HG03064 (cell line): ENCODE data around the gene SH3RF3.

Source experiments
- ATAC-seq: cut with Tn5 transposase; IDR thresholded peaks from one replicate; pipeline ENCODE4 v1.9.1; 2021; ENCODE audit warnings: low read depth; ENCODE audit not compliant: unreplicated experiment

Gene SH3RF3

GRCh38 chr2:109197491-109198418 lies 68.8 kb downstream of the SH3RF3 start:
- ATAC-seq, result no peak

- no peak for ATAC-seq
These were observed 70.8 kb downstream of the SH3RF3 start for GRCh38 chr2:109199790-109200189.

- ATAC-seq, result no peak
These were observed 71.8 kb downstream of the SH3RF3 start for GRCh38 chr2:109200616-109201464.

- no peak for ATAC-seq
These were observed 72.7 kb downstream of the SH3RF3 start for GRCh38 chr2:109201465-109202327.

GRCh38 chr2:109202486-109202885 lies 73.5 kb downstream of the SH3RF3 start:
- no peak for ATAC-seq

GRCh38 chr2:109203246-109204011 lies 74.4 kb downstream of the SH3RF3 start:
- ATAC-seq, result no peak

- ATAC-seq, result no peak
These were observed 75.4 kb downstream of the SH3RF3 start for GRCh38 chr2:109204412-109204811.

GRCh38 chr2:109205447-109205846 lies 76.4 kb downstream of the SH3RF3 start:
- ATAC-seq, result no peak

- no peak for ATAC-seq
These were observed 77.7 kb downstream of the SH3RF3 start for GRCh38 chr2:109206569-109207146.

- ATAC-seq, result no peak
These were observed 78.2 kb downstream of the SH3RF3 start for GRCh38 chr2:109207176-109207575.

GRCh38 chr2:109208071-109208950 lies 79.3 kb downstream of the SH3RF3 start:
- ATAC-seq, result no peak

GRCh38 chr2:109208951-109209335 lies 79.9 kb downstream of the SH3RF3 start:
- no peak for ATAC-seq

- ATAC-seq, result no peak
These were observed 80.4 kb downstream of the SH3RF3 start for GRCh38 chr2:109209412-109209811.

GRCh38 chr2:109209941-109210340 lies 80.9 kb downstream of the SH3RF3 start:
- no peak for ATAC-seq

GRCh38 chr2:109210431-109211200 lies 81.6 kb downstream of the SH3RF3 start:
- ATAC-seq, result no peak

GRCh38 chr2:109211315-109211714 lies 82.3 kb downstream of the SH3RF3 start:
- ATAC-seq, result no peak

GRCh38 chr2:109212836-109213563 lies 84.0 kb downstream of the SH3RF3 start:
- ATAC-seq, result no peak
